T-helper 17 cell (primary cell): Measurements from ENCODE around the gene DDX55. TPM values are rescaled to one million over a fixed set of nuclear protein-coding genes. Genes with fewer than 3 reads are reported as not detected.

Experiments
- ATAC-seq: fragments of 150-1000 bp; cut with Tn5 transposase; 2 replicates; pipeline ENCODE4 v1.10.0; 2021; ENCODE audit warnings: mild to moderate bottlenecking, moderate library complexity
- DNase-seq, 3 donors: peaks; one replicate each; pipeline versions ENCODE4 v3.0.0 to v3.0.0-alpha.2; 2020 to 2021
- H3K9me3 ChIP-seq: one replicate; pipeline ENCODE4 v1.7.0; 2013; ENCODE audit warnings: low read length, mild to moderate bottlenecking; ENCODE audit not compliant: control insufficient read depth, poor library complexity, severe bottlenecking
- H3K27ac Mint-ChIP-seq: one replicate; pipeline ENCODE4 v1.8.0; 2022; ENCODE audit warnings: mild to moderate bottlenecking, moderate library complexity, mixed read lengths
- H3K27me3 Mint-ChIP-seq: one replicate; pipeline ENCODE4 v1.8.0; 2022; ENCODE audit warnings: mixed read lengths
- H3K36me3 Mint-ChIP-seq: one replicate; pipeline ENCODE4 v1.8.0; 2022; ENCODE audit warnings: low read depth, mixed read lengths
- H3K4me1 Mint-ChIP-seq: one replicate; pipeline ENCODE4 v1.8.0; 2022; ENCODE audit warnings: mild to moderate bottlenecking, mixed read lengths
- H3K4me3 Mint-ChIP-seq: one replicate; pipeline ENCODE4 v1.8.0; 2022; ENCODE audit warnings: mild to moderate bottlenecking, moderate library complexity, mixed read lengths
- total RNA-seq, 4 donors: library from RNA in 2 of 4; stranded (reverse) in 2 of 4; gene quantifications; one replicate each; pipeline ENCODE4 v1.2.3 and lab custom pipeline; 2022 to 2026

DDX55 gene
- total RNA-seq, 2 donors from 2014 or later, result 22.7 to 26.0 TPM

GRCh38 chr12:123667771-123668170 is 65.9 kb downstream of the DDX55 start:
- Mint-ChIP-seq H3K27me3 (no peaks in the 10 kb centered on the region), H3K27ac (no peak overlapping the region), H3K4me3 (no peak overlapping the region), H3K36me3 (no peaks in the 10 kb centered on the region), H3K4me1 (peaks cover 11% of the 10 kb centered on the region)
- DNase-seq (no peak), ATAC-seq (no peak)
- H3K9me3 ChIP-seq, result no peaks in the 10 kb centered on the region

Other genes starting within 250 kb of the DDX55 start
- gene SBNO1, start 237.3 kb upstream of the DDX55 start, total RNA-seq, result 10 to 100 TPM; 29.5 to 33.6 TPM
- 10 to 100 TPM; 32.3 to 34.9 TPM for gene KMT5A, start 218.0 kb upstream of the DDX55 start, total RNA-seq
- 10 to 100 TPM in 1 of 2 donors, 1 to 10 TPM in 1; 9.6 to 11.8 TPM for gene RILPL2, start 165.4 kb upstream of the DDX55 start, total RNA-seq
- 10 to 100 TPM; 31.3 to 36.5 TPM for gene SNRNP35, start 144.0 kb upstream of the DDX55 start, total RNA-seq
- 1 to 10 TPM; 3.4 TPM for gene RILPL1, start 68.4 kb upstream of the DDX55 start, total RNA-seq
- gene TMED2, start 17.5 kb upstream of the DDX55 start, total RNA-seq, result 100 to 1,000 TPM in 1 of 2 donors, 10 to 100 TPM in 1; 91.8 to 102 TPM
- 10 to 100 TPM; 43.0 to 45.6 TPM for gene EIF2B1, start 31.6 kb downstream of the DDX55 start, total RNA-seq
- 10 to 100 TPM; 14.6 to 17.1 TPM for gene GTF2H3, start 31.7 kb downstream of the DDX55 start, total RNA-seq
- gene TCTN2, start 69.0 kb downstream of the DDX55 start, total RNA-seq, result 1 to 10 TPM; 5.1 to 6.0 TPM
- 10 to 100 TPM; 34.9 to 38.3 TPM for gene ATP6V0A2, start 110.3 kb downstream of the DDX55 start, total RNA-seq
- under 1 TPM; 0.08 to 0.25 TPM for gene DNAH10, start 160.2 kb downstream of the DDX55 start, total RNA-seq